ENCODE data around the gene SRPK2.

SRPK2 gene

DNA sequence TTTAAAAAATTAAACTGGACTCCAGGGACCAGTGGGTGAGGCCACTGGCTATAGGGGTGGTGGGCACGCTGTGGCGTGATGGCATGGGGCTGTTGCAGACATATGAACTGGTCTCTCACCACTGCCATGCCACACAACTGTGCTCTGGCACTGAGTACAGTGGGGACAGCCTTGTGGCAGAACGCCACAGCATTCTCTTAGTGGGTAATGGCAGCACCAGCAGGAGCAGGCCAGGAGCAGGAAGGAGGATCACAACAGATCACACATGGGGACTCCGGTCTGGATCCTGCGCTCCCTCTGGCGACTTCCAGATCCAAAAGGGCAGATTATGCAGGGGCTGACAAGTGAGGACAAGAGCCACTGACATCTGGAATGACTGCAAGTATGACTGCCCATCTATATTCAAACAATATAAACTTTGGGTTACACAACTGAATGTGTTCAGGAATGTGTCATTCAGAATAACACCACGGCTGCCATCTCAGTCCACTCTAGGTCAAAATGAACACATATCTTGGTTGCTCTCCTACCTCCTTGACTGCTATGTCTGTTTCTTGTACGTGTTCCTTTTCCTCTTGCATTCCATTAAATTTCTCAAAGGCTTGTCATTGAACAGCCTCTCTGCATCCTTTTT is 198.7 kb downstream of the SRPK2 start:
- no peak for DNase-seq (ENCODE audit: low read depth)

DNA sequence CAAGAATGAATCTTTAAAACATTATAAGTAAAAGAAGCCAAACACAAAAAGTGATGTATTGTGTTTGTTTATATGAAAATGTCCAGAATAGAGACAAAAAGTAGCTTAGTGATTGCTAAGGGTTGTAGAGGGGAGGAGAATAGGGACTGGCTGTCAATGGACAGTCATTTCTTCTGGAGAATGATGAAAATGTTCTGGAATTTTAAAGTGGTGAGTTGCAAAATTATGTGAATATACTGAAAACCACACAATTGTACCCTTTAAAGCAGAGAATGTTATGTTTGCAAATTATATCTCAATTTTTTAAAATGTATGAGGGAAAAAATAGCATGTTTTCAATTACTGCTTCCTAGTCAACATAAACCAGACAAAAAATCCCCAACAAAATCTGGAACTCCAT is 200.5 kb downstream of the SRPK2 start:
- DNase-seq (ENCODE audit: low read depth), result no peak

DNA sequence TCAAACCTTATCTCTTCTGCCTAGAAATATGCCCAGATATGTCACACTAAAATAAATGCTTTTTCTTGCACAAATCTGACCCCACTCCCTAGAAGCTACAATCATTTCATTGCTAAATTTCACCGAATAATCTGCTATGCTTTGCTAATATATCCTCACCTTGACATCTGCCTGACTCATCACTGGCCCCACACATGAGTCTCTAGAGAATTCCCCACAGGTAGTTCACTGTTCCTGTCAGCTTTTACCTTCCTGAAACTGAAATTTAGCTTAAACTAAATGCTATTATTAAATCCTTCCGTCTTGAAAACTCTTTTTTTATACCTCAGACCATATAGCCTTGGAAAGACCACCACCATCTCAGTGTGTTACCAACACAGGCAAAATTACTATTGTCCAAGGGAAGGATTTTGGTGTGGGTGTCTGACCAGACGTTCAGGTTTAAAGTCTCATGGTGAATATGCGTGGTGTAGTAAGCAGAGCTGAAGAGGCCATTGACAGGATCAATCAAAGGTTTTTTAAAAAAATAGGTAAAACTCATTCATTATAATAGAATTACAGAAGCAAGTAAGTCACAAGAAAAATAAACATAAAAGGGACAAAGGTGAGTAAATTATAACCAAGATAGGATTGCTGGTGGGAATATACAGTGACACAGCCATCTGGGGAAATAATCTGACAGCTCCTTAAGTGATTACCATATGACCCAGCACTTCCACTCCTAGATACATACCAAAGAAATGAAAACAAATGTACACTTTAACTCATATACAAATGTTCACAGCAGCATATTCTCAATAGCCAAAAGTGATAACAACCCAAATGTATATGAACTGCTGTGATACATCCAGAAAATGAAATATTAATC is 201.2 kb downstream of the SRPK2 start:
- DNase-seq (ENCODE audit: low read depth), result no peak

DNA sequence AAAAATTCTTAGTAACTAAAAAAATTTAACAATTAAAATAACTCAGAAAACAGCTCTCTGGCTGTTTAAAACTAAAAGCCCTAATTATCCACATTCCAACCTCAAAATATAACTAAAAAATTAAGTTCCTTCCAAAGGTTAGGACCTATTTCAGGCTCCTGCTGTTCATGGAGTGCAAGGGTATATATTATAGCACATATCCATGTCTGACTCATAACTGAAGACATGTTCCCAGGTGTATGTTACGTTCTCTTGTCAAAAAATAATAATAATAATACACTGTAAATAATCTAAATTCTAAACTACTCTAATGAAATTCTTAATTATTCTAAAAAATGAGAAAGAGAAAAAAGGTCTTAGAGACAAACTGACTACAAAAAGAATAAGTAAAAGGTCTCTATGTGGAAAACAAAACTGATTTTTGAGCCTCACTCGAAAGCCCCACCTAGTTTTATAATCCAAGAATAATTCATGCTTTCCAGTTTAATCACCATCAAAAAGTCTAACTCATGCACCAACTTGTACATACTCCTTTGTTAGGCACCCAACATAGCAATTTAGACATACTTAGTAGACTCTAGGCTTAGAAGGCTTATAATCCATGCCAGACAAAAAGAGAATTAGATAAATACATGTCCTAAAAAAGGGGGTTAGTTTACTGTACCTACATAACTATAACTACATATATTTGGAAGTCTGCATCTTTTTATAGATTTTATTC is 203.3 kb downstream of the SRPK2 start:
- DNase-seq (ENCODE audit: low read depth), result no peak

DNA sequence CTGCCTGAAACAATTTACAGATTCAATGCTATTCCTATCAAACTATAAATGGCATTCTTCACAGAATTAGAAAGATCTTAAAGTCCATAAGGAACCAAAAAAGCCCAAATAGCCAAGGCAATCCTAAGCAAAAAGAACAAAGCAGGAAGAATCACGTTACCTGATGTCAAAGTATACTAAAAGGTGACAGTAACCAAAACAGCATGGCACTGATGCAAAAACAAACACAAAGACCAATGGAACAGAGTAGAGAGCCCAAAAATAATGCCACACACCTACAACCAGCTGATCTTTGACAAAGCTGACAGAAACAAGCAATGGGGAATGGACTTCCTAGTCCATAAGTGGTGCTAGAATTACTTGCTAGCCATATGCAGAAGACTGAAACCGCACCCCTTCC is 208.7 kb downstream of the SRPK2 start:
- no peak for DNase-seq (ENCODE audit: low read depth)

DNA sequence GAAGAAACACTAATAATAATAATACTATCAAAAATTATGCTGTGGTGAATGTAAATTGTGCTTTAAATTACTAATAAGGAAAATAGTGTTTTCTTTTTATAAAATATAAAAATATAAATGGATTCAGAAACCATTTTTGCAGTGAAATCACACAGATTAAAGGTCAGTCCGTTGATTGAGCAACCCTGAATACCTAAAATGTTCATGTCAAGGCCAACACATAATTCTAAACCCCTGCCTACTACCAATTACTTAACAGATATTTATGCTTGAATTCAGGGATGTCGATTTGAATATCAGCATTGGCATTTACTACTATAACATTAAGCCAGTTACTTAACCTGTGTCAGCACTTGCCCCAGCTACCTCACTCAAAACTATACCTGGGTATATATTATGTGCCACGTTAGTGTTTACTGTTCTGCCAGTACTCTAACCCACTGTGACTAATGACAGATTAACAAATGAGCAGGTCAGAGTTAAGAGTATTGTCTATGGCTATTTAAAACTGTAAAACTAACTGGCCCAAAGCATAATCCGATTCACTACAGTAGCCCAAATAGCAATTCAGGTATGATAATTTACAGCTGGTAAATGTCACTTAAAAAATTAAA is 209.7 kb downstream of the SRPK2 start:
- no peak for DNase-seq (ENCODE audit: low read depth)

DNA sequence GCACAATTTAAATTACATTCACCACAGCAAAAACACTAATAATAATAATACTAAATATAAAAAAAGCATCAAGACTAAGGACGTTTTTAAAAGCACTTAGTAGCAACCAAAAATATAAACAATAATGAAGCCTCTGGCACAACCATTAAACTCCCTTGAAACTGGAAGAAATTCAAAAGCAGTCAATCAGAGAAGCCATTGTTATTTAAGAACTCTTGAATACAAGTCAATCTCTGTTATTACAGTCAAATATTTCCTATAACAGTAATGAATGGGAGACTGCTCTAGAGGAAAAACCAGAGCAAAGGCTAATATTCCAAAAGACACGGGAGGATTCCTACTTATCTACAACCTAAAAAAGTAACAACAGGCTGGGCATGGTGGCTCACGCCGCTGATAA is 210.5 kb downstream of the SRPK2 start:
- no peak for DNase-seq (ENCODE audit: low read depth)

DNA sequence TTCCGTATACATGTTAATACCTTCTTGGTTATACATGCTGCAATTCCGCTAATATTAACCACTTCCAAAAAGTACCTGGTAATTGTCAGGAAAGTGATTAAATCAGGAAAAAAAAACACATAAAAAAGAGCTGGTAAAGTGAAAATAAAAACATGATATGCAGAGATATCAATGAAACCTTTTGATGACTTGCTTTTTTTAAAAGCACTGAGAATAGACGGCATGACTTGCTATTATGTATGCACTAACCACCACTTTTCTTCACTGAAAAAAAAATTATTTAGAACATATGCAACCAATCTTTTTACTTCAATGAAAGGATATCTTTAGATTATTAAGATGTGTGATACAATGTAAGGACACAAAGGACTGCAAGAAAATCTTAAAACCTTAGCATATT is 211.7 kb downstream of the SRPK2 start:
- DNase-seq (ENCODE audit: low read depth), result no peak

DNA sequence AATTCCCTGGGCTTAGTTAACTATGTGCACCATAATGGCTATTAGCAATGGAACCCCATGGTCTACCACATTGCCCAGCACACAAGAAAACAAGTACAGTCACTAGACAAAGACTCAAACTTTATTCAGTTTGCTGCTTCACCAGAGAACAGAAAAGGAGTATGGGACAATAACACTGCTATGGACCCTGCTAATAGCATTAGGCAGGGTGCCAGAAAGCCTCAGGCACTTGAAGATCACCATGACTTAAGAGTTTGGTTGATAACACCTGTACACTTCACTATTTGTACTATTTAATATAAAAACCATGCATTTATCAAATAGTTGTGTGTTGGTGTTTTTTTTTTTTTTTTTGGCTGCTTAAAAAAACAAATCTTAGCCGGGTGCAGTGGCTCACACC is 215.1 kb downstream of the SRPK2 start:
- no peak for DNase-seq (ENCODE audit: low read depth)

DNA sequence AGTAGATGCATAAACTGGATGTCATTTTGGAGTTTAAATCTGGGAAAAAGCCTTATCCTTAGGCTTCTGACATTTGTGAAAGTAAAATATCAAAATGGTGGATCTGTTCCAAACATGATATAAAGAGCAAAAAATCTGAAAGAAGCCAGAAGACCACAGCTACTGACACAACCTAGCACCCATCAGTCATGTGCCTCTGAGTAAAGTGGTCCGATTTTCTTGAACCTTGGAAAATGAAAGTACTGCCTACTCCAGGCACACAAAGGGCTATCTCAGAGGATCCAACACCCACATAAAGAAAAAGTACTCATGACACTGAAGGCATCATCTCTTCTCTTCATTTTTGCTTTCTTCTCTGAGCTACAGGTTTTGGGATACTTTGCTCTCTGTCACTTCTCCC is 224.0 kb downstream of the SRPK2 start:
- no peak for DNase-seq (ENCODE audit: low read depth)

DNA sequence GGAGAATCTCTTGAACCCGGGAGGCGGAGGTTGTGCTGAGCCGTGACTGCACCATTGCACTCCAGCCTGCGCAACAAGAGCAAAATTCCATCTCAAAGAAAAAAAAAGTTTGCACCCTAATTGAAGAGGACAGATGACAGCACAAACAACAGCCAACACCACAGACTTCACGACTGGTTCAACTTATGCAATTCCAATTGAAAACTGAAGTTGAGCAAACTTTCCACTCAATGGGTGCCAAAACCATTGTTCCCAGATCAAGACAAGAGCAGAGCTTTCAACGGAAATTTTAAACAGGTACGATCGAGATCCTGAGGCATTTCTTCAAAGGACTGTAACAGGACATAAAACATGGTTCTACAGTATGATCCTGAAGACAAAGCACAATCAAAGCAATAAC is 225.0 kb downstream of the SRPK2 start:
- no peak for DNase-seq (ENCODE audit: low read depth)

DNA sequence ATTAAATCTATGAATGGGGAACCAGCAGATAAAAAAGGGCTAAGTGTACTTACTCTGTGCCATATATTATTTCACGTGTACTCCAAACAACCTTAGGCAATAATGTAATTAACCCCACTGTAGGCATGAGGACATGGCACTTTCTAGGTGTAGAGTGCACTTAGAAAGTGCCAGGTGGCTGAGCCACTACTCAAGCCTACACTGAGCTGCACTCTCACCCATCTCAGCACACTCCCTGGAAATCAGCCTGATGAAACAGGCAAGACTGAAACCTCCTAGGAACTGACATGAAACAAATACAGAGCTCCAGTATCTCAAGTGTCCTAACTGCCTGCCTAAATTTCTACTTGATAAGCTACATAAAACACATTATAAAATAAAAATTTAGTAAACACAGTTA is 227.4 kb downstream of the SRPK2 start:
- DNase-seq (ENCODE audit: low read depth), result no peak

DNA sequence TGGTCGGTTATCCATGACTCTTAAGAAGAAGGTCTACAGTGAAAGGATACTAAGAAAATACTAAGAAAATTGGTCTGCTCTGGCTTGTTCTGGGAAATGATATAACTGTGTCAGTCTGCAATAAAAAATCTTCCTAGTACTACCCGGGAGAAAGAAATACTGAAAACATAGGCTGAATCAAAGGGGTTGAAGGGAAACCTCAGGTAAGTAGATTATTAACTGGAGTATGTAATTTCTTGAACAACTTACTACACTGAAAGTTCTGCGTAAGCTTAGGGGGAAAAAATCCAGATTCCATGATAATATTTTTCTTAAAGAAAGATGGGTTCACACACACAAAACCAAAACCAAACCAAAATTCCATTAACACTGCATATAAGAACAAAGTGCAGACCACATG is 231.4 kb downstream of the SRPK2 start:
- DNase-seq (ENCODE audit: low read depth), result no peak

DNA sequence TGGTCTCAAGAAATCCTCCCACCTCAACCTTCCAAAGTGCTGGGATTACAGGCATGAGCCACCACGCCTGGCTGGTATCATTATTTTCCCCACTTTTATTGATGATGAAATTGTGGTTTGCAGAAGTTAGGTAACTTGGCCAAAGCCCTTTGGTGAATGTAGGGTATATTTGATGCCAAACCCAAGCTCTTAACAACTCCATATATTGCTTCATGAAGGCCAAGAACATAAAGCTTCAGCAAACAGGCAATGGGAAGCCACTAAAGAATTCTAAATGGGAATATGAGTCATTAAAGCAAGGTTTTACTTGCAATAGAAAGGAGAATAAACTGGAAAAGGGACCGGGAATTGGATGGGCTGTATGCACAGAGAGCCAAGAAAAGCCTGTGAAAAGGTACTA is 232.0 kb downstream of the SRPK2 start:
- no peak for DNase-seq (ENCODE audit: low read depth)

DNA sequence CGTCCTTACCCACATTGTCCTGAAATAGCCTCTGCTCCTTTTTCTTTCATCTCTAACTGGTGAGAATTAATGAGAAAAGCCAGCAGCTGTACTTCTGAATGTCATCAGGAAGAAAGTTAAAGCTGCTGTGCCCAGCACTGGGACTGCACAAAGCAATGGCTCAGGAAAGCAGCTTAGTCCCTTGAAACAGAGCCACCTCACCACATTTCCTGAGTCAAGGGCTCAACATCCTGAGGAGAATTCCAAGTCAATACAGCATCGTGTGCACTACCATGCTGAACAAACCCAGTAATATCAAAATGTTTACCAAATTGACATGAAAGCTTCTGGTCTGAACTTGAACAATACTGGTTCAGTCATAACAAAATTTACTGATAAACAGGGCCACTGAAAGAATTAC is 234.6 kb downstream of the SRPK2 start:
- DNase-seq (ENCODE audit: low read depth), result no peak

DNA sequence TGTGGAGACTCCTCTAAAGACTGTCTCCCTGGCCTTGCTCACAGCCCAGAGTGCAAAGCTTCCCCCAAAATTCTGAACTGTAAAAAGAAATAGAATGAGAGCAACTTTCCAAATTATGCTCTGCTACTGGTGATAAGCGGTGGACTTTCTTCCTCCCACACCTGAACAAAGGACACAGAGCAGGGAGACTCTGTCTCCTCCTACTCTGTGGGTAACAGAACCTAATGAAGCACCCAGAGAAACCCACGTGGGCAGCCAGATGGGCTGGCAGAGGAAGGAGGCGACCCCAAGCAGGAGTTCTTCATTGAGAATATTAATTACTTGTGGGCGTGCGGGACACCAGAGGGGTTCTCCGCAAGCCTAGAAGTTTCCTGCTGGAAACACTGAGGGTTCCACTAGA is 235.2 kb downstream of the SRPK2 start:
- no peak for DNase-seq (ENCODE audit: low read depth)

DNA sequence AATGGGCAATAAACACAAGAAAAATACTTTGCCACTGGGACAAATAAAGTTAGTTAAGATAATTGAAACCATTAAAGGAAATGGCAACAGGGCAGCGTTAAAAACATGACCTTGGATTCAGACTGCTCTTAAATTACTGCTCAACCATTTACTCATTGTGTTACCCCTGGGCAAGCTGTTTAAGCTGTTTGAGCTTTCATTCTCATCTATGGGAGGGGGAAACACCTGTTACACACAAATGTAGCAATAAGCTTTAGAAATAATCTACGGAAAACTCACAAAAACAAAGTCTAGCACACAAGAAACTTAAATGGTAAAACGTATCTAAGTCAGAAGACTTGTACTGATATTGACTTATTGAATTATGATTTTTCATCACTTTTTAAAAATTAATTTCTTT is 237.6 kb downstream of the SRPK2 start:
- no peak for DNase-seq (ENCODE audit: low read depth)

DNA sequence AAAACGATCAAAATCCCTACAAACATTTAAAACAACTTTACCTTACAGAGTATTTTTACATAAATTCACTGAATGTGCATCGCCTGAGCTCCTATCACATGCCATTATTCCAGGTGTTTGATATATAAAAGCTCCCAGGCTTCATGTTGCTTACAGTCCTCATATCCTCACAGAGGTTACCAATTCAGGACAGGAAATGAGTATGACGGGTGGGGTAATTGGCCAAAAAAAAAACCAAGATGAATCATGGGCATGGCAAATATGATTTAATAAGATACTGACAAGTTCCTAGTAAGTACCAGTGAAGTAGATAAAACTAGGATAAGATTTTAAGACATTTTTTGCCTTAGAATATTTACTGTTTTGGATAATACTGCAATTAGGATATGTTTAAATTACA is 238.9 kb downstream of the SRPK2 start:
- peak; percentile 78 for DNase-seq (ENCODE audit: low read depth)

DNA sequence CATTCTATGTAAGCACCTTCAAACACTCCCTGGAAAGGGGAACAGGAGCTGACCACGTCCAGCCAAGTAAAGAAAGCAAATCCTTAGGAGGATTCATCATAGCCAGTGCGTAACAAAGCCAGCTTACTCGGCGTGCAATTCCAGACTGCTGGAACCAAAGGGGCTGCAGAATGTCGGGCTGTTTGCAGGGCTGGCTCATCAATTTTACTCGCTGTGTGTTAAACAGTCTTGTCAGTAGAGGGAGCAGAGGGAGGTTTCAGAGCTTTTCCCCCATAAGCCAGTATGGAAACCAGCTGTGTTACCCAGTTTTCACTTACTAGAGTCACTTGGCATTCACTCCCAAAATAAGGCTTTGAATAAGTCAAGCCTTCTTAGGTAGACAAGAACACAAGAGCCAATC is 247.7 kb downstream of the SRPK2 start:
- peak; percentile 42 for DNase-seq (ENCODE audit: low read depth)

DNA sequence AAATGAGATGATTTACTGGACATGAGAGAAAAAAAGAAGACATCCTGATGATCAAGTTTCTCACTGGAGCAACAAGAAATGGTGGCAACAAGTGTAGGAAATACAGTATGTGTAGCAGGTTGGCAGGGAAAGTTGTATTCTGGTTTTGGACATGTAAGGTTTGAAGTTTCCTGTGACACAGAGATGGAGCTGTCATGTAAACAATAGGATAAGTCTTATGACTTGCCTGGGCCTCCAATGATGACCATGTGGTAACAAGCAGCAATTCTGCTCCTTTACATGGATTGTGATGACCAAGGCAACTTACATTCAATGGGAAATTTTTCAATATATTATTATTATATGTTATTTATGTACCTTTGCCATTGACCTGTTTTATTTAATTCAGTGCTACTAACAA is 249.3 kb downstream of the SRPK2 start:
- no peak for DNase-seq (ENCODE audit: low read depth)

DNA sequence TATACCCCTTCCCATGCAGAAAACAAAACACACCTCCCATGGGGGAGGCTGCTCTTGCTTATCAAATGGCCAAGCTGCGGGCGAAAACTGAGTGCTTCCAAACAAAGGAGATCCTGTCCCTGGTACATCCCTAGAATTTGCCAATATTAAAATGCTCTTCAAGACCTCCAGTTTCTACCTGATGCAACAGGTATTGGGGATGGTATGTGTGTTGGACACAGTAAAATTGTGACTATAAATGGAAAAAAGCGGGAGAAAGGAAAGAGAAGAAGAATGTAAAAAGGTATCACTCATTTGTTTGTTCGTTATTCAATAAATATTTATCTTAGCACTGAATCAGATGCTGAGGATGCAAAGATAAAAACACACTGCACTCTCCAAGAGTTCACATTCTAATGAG is 250.8 kb downstream of the SRPK2 start:
- no peak for DNase-seq (ENCODE audit: low read depth)

DNA sequence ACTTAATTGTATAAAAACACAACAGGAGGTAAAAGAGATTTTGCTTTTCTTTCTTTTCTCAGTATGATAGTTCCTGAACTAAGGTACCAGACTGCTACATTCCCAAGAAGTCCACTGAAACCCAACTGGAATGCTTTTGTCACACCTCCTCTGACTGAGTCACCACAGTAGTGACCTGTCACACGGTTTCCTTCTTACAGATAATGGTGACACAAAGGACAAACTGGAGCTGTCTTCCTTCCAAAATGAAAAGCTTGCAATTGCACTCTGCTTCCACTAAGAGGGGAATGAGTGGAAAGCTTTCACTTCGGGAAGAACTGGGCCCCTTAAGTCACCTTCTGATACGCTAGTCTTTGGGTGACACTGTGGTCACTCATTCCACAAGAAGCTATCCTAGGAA is 252.5 kb downstream of the SRPK2 start:
- peak; percentile 34 for DNase-seq (ENCODE audit: low read depth)
